SK-N-SH treated with all-trans-retinoic acid at 6 μM for 48 hours (cell line): ENCODE measurements around the gene SHISA2.

Experiments
- ESRRG ChIP-seq: fragments of 250-450 bp; sonication (Bioruptor Pico); IDR thresholded peaks from 2 replicates; pipeline ENCODE4 v1.6.1; 2021; ENCODE audit warnings: mild to moderate bottlenecking
- ISL1 ChIP-seq: fragments of 250-450 bp; sonication (Bioruptor Pico); IDR thresholded peaks from 2 replicates; pipeline ENCODE4 v2.1.2; 2022; ENCODE audit warnings: mild to moderate bottlenecking, moderate library complexity
- RARB ChIP-seq: fragments of 250-450 bp; sonication (Bioruptor Pico); IDR thresholded peaks from 2 replicates; pipeline ENCODE4 v1.8.0; 2021; ENCODE audit warnings: mild to moderate bottlenecking, moderate library complexity
- ZFP3 ChIP-seq: fragments of 250-450 bp; sonication (Bioruptor Pico); IDR thresholded peaks from 2 replicates; pipeline ENCODE4 v1.5.0; 2020; ENCODE audit warnings: mild to moderate bottlenecking, moderate library complexity

GRCh38 chr13:26024558-26024957, 27.3 kb downstream of the SHISA2 start:
- TF ChIP-seq ISL1 (CRISPR knock-in tag) (no peak), RARB (CRISPR knock-in tag) (no peak), ESRRG (CRISPR knock-in tag) (no peak), ZFP3 (CRISPR knock-in tag) (no peak)
